NB4 (cell line): Measurements from ENCODE around the gene CXADR.

ENCODE experiments used
- CTCF ChIP-seq: IDR thresholded peaks from one replicate; pipeline ENCODE4 v1.5.1; 2012; ENCODE audit warnings: low read depth, low read length
- MAX ChIP-seq: IDR thresholded peaks from 2 replicates; pipeline ENCODE4 v1.6.1; 2011; ENCODE audit warnings: low read depth, low read length
- MYC ChIP-seq: IDR thresholded peaks from 2 replicates; pipeline ENCODE4 v1.6.1; 2011; ENCODE audit warnings: low read depth, low read length
- POLR2A ChIP-seq: IDR thresholded peaks from 2 replicates; pipeline ENCODE4 v1.6.1; 2011; ENCODE audit warnings: mild to moderate bottlenecking; ENCODE audit not compliant: insufficient read length; ENCODE audit errors: extremely low read depth

- no peak for TF ChIP-seq MAX
- no peak for TF ChIP-seq CTCF
- no peak for TF ChIP-seq POLR2A
- no peak for TF ChIP-seq MYC
These were observed 23.5 kb downstream of the CXADR start for GRCh38 chr21:17536381-17536780.
